A673 (cell line): ENCODE results near the gene NAALADL2.

ENCODE experiments used
- CTCF ChIP-seq: fragments of 300-800, 200-600 bp; sonication (generic); conservative IDR thresholded peaks from 2 replicates; pipeline ENCODE4 v1.5.1; 2017; ENCODE audit warnings: low read depth, mild to moderate bottlenecking, antibody characterized with exemption, low read length, moderate library complexity, mixed read lengths
- EZH2 ChIP-seq: fragments of 200-600 bp; sonication (generic); IDR thresholded peaks from 2 replicates; pipeline ENCODE4 v1.6.1; 2017; ENCODE audit warnings: borderline replicate concordance, low read depth, mild to moderate bottlenecking, mixed read lengths, antibody characterized with exemption, low read length; ENCODE audit not compliant: poor library complexity, severe bottlenecking

DNA sequence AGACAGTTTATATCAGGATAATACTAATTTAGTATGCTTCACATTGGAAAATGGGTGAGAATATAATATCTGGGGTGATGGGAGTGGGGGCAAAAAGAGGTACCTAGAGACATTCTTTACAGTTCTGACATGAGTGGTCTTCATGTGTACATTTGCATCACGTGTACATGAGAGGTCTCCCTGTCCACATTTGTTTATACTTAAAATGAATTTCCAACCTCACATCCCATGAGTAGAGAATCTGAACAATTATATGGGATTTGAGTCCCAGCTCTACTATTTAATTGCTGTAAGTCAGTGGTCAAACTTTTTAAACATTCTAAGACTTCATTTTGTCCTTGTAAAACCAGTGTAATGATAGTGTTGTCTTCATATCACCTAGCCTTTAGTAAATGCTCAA lies 408.4 kb downstream of the NAALADL2 start:
- no peak for TF ChIP-seq CTCF
- TF ChIP-seq EZH2, result no peak
